Mucosa of descending colon (tissue), 3 donors: Measurements from ENCODE around the gene TINAGL1. TPM values are rescaled to one million over a fixed set of nuclear protein-coding genes. Genes with fewer than 3 reads are reported as not detected.

Experiments
- ATAC-seq: fragments of 200-7000 bp; cut with Tn5 transposase; one replicate; pipeline ENCODE4 v1.9.1; 2020; ENCODE audit warnings: mild to moderate bottlenecking, moderate library complexity
- DNase-seq, 3 donors: peaks; one replicate each; pipeline ENCODE4 v3.0.0-alpha.2; 2020
- H3K36me3 ChIP-seq: fragments of 200-600 bp; one replicate; pipeline ENCODE4 v1.8.0; 2021; ENCODE audit warnings: low read depth, mild to moderate bottlenecking
- H3K4me1 ChIP-seq: fragments of 200-600 bp; one replicate; pipeline ENCODE4 v1.8.0; 2021; ENCODE audit warnings: low read depth, mild to moderate bottlenecking
- H3K4me3 ChIP-seq: fragments of 200-600 bp; one replicate; pipeline ENCODE4 v1.8.0; 2021; ENCODE audit warnings: mild to moderate bottlenecking
- H3K9me3 ChIP-seq: fragments of 200-600 bp; one replicate; pipeline ENCODE4 v1.8.0; 2021; ENCODE audit warnings: mild to moderate bottlenecking
- CTCF ChIP-seq: fragments of 200-600 bp; IDR thresholded peaks from one replicate; pipeline ENCODE4 v1.8.0; 2022; ENCODE audit warnings: antibody characterized with exemption, mild to moderate bottlenecking
- intact Hi-C, 2 donors: fragments of 100-400 bp; cut with DNase I in 1 of 2; cut with micrococcal nuclease in 1 of 2; formaldehyde crosslinking; loops; one replicate each; pipeline versions ENCODE4 v1.11.0 to v1.11.1; 2022; cut with DNase I, micrococcal nuclease
- total RNA-seq, 3 donors: library from RNA; stranded (reverse); fragmentation: NEBNext Ultra II Directional in 2 of 3; extraction: Animal tissue kit (Norgen Biotek cat#: 25700) in 2 of 3; gene quantifications; one replicate each; pipeline versions ENCODE4 v1.2.1 to v1.2.4, GENCODE V29; 2021 to 2023
- donor health status: DM: no; HTN: no; CAD: no; lungs with moderate emphysema.
- donor health status: DM: no; HTN: no; CAD: no.
- donor health status: DM: no; HTN: yes; CAD: no.

The TINAGL1 gene
- total RNA-seq, 3 donors from 2014 or later = 104 to 169 (median 148) TPM

GRCh38 chr1:31593770-31594632 is 17.7 kb downstream of the TINAGL1 start:
- intact Hi-C loops = no loop called here
- DNase-seq (peak; percentile 77 to 94 (median 93)), ATAC-seq (peak; percentile 89)
- H3K36me3 ChIP-seq = no peaks in the 10 kb centered on the region
- H3K4me1 ChIP-seq = peaks cover 7% of the 10 kb centered on the region
- H3K4me3 ChIP-seq = no peak overlapping the region
- no peaks in the 10 kb centered on the region for H3K9me3 ChIP-seq
- TF ChIP-seq CTCF = peak; percentile 81

GRCh38 chr1:31595836-31596736 is 19.8 kb downstream of the TINAGL1 start:
- intact Hi-C loops = loop anchor here in 1 of 2 donors (5.0 kb wide), 1 partner anchor 34 kb away; no protein-coding TSS in a partner anchor
- Histone ChIP-seq H3K4me3 (no peak overlapping the region), H3K36me3 (no peaks in the 10 kb centered on the region), H3K9me3 (no peaks in the 10 kb centered on the region), H3K4me1 (no peaks in the 10 kb centered on the region)
- ATAC-seq = no peak
- DNase-seq = no peak
- TF ChIP-seq CTCF = no peak

- no peak overlapping the region for H3K4me3 ChIP-seq
- no peak for DNase-seq
- no peak for TF ChIP-seq CTCF
- H3K4me1 ChIP-seq = no peaks in the 10 kb centered on the region
- no peak for ATAC-seq
- H3K9me3 ChIP-seq = no peaks in the 10 kb centered on the region
- intact Hi-C loops = loop anchor here in 1 of 2 donors (5.0 kb wide), 1 partner anchor 34 kb away; no protein-coding TSS in a partner anchor
- H3K36me3 ChIP-seq = no peaks in the 10 kb centered on the region
These were observed 20.4 kb downstream of the TINAGL1 start for GRCh38 chr1:31596737-31597097.

GRCh38 chr1:31598980-31599379 is 22.7 kb downstream of the TINAGL1 start:
- intact Hi-C loops = loop anchor here in 1 of 2 donors (5.0 kb wide), 1 partner anchor 37 kb away; no protein-coding TSS in a partner anchor
- no peak for ATAC-seq
- no peak overlapping the region for H3K4me3 ChIP-seq
- H3K4me1 ChIP-seq = no peaks in the 10 kb centered on the region
- H3K36me3 ChIP-seq = no peaks in the 10 kb centered on the region
- no peak for DNase-seq
- H3K9me3 ChIP-seq = no peaks in the 10 kb centered on the region
- no peak for TF ChIP-seq CTCF

GRCh38 chr1:31600641-31601040 is 24.3 kb downstream of the TINAGL1 start:
- TF ChIP-seq CTCF = no peak

More at GRCh38 chr1:31600641-31601040, 24.3 kb downstream of the TINAGL1 start:
- Histone ChIP-seq H3K9me3 (no peaks in the 10 kb centered on the region), H3K4me3 (no peak overlapping the region), H3K36me3 (no peaks in the 10 kb centered on the region), H3K4me1 (no peaks in the 10 kb centered on the region)
- ATAC-seq = no peak
- intact Hi-C loops = no loop called here
- no peak for DNase-seq
